ENCODE measurements around the gene SCEL. TPM values are rescaled to one million over a fixed set of nuclear protein-coding genes. Genes with fewer than 3 reads are reported as not detected.

The SCEL gene
- total and polyA plus RNA-seq, 2 experiments from 2014 or later = not detected

DNA sequence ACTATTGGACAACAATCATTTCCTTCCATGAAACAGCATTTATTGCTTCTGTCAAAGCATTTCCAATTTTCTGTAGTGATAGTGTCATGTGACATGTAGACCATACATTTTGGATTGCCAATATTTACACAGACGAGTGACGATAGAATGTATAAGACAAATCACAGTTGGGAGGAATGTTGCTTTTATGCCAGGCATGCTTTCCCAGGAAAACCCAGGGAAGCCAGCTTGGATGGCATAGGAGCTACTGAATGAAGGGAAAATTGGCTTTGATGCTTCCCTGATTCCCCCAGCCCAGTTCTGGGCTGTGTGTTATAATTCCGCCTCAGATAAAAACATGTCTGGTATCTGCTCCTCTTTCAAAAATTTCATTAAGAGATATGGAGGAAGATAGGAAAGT is 22.5 kb downstream of the SCEL start:
- Mint-ChIP-seq H3K27me3 (ENCODE audit: insufficient read depth, low read depth, poor library complexity) (peaks cover 2% of the 10 kb centered on the region), H3K36me3 (ENCODE audit: low read depth) (no peaks in the 10 kb centered on the region), H3K4me1 (no peaks in the 10 kb centered on the region), H3K27ac (no peak overlapping the region), H3K9me3 (no peaks in the 10 kb centered on the region), H3K4me3 (no peak overlapping the region)
- H3K79me2 ChIP-seq (replicated peaks; ENCODE audit: insufficient read depth) = no peaks in the 10 kb centered on the region
- DNase-seq (ENCODE audit: low spot score) = no peak
- no peak overlapping the region for H2AFZ ChIP-seq
- no peak overlapping the region for H3K4me2 ChIP-seq
- H3K36me3 ChIP-seq (ENCODE audit: insufficient read depth) = no peaks in the 10 kb centered on the region
- no peaks in the 10 kb centered on the region for H3K4me1 ChIP-seq (ENCODE audit: insufficient read depth)
- H3K27ac ChIP-seq (ENCODE audit: low read depth) = no peak overlapping the region
- H3K4me3 ChIP-seq = no peak overlapping the region
- H3K27me3 ChIP-seq (ENCODE audit: insufficient read depth) = no peaks in the 10 kb centered on the region
- TF ChIP-seq POLR2AphosphoS5 (IDR thresholded peaks at IDR 0.05; ENCODE audit: low read depth) (no peak), JUNB (IDR thresholded peaks at IDR 0.05; ENCODE audit: unreplicated experiment) (no peak), NANOG (IDR thresholded peaks at IDR 0.05; ENCODE audit: borderline replicate concordance) (no peak), EZH2 (IDR thresholded peaks at IDR 0.05; ENCODE audit: low read depth, unreplicated experiment) (no peak), ZNF331 (CRISPR knock-in tag; IDR thresholded peaks at IDR 0.05; ENCODE audit: low read depth) (no peak), ZNF114 (CRISPR knock-in tag; IDR thresholded peaks at IDR 0.05) (no peak), EZH2phosphoT487 (IDR thresholded peaks at IDR 0.05; ENCODE audit: unreplicated experiment) (no peak), CREB1 (CRISPR knock-in tag; IDR thresholded peaks at IDR 0.05; ENCODE audit: low read depth) (no peak), STAT1 (IDR thresholded peaks at IDR 0.05; ENCODE audit: unreplicated experiment) (no peak)
- TF ChIP-seq, protein P1, sequence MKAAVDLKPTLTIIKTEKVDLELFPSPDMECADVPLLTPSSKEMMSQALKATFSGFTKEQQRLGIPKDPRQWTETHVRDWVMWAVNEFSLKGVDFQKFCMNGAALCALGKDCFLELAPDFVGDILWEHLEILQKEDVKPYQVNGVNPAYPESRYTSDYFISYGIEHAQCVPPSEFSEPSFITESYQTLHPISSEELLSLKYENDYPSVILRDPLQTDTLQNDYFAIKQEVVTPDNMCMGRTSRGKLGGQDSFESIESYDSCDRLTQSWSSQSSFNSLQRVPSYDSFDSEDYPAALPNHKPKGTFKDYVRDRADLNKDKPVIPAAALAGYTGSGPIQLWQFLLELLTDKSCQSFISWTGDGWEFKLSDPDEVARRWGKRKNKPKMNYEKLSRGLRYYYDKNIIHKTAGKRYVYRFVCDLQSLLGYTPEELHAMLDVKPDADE (IDR thresholded peaks at IDR 0.05) = no peak
- TF ChIP-seq, protein P2, sequence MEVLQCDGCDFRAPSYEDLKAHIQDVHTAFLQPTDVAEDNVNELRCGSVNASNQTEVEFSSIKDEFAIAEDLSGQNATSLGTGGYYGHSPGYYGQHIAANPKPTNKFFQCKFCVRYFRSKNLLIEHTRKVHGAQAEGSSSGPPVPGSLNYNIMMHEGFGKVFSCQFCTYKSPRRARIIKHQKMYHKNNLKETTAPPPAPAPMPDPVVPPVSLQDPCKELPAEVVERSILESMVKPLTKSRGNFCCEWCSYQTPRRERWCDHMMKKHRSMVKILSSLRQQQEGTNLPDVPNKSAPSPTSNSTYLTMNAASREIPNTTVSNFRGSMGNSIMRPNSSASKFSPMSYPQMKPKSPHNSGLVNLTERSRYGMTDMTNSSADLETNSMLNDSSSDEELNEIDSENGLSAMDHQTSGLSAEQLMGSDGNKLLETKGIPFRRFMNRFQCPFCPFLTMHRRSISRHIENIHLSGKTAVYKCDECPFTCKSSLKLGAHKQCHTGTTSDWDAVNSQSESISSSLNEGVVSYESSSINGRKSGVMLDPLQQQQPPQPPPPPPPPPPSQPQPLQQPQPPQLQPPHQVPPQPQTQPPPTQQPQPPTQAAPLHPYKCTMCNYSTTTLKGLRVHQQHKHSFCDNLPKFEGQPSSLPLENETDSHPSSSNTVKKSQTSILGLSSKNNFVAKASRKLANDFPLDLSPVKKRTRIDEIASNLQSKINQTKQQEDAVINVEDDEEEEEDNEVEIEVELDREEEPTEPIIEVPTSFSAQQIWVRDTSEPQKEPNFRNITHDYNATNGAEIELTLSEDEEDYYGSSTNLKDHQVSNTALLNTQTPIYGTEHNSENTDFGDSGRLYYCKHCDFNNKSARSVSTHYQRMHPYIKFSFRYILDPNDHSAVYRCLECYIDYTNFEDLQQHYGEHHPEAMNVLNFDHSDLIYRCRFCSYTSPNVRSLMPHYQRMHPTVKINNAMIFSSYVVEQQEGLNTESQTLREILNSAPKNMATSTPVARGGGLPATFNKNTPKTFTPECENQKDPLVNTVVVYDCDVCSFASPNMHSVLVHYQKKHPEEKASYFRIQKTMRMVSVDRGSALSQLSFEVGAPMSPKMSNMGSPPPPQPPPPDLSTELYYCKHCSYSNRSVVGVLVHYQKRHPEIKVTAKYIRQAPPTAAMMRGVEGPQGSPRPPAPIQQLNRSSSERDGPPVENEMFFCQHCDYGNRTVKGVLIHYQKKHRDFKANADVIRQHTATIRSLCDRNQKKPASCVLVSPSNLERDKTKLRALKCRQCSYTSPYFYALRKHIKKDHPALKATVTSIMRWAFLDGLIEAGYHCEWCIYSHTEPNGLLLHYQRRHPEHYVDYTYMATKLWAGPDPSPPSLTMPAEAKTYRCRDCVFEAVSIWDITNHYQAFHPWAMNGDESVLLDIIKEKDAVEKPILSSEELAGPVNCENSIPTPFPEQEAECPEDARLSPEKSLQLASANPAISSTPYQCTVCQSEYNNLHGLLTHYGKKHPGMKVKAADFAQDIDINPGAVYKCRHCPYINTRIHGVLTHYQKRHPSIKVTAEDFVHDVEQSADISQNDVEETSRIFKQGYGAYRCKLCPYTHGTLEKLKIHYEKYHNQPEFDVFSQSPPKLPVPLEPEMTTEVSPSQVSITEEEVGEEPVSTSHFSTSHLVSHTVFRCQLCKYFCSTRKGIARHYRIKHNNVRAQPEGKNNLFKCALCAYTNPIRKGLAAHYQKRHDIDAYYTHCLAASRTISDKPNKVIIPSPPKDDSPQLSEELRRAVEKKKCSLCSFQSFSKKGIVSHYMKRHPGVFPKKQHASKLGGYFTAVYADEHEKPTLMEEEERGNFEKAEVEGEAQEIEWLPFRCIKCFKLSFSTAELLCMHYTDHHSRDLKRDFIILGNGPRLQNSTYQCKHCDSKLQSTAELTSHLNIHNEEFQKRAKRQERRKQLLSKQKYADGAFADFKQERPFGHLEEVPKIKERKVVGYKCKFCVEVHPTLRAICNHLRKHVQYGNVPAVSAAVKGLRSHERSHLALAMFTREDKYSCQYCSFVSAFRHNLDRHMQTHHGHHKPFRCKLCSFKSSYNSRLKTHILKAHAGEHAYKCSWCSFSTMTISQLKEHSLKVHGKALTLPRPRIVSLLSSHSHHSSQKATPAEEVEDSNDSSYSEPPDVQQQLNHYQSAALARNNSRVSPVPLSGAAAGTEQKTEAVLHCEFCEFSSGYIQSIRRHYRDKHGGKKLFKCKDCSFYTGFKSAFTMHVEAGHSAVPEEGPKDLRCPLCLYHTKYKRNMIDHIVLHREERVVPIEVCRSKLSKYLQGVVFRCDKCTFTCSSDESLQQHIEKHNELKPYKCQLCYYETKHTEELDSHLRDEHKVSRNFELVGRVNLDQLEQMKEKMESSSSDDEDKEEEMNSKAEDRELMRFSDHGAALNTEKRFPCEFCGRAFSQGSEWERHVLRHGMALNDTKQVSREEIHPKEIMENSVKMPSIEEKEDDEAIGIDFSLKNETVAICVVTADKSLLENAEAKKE (CRISPR knock-in tag; IDR thresholded peaks at IDR 0.05) = no peak
- TF ChIP-seq, protein P3, sequence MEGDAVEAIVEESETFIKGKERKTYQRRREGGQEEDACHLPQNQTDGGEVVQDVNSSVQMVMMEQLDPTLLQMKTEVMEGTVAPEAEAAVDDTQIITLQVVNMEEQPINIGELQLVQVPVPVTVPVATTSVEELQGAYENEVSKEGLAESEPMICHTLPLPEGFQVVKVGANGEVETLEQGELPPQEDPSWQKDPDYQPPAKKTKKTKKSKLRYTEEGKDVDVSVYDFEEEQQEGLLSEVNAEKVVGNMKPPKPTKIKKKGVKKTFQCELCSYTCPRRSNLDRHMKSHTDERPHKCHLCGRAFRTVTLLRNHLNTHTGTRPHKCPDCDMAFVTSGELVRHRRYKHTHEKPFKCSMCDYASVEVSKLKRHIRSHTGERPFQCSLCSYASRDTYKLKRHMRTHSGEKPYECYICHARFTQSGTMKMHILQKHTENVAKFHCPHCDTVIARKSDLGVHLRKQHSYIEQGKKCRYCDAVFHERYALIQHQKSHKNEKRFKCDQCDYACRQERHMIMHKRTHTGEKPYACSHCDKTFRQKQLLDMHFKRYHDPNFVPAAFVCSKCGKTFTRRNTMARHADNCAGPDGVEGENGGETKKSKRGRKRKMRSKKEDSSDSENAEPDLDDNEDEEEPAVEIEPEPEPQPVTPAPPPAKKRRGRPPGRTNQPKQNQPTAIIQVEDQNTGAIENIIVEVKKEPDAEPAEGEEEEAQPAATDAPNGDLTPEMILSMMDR (conservative IDR thresholded peaks at IDR 0.05; ENCODE audit: low read depth in 2 of 2) = no peak
- TF ChIP-seq, protein P4, sequence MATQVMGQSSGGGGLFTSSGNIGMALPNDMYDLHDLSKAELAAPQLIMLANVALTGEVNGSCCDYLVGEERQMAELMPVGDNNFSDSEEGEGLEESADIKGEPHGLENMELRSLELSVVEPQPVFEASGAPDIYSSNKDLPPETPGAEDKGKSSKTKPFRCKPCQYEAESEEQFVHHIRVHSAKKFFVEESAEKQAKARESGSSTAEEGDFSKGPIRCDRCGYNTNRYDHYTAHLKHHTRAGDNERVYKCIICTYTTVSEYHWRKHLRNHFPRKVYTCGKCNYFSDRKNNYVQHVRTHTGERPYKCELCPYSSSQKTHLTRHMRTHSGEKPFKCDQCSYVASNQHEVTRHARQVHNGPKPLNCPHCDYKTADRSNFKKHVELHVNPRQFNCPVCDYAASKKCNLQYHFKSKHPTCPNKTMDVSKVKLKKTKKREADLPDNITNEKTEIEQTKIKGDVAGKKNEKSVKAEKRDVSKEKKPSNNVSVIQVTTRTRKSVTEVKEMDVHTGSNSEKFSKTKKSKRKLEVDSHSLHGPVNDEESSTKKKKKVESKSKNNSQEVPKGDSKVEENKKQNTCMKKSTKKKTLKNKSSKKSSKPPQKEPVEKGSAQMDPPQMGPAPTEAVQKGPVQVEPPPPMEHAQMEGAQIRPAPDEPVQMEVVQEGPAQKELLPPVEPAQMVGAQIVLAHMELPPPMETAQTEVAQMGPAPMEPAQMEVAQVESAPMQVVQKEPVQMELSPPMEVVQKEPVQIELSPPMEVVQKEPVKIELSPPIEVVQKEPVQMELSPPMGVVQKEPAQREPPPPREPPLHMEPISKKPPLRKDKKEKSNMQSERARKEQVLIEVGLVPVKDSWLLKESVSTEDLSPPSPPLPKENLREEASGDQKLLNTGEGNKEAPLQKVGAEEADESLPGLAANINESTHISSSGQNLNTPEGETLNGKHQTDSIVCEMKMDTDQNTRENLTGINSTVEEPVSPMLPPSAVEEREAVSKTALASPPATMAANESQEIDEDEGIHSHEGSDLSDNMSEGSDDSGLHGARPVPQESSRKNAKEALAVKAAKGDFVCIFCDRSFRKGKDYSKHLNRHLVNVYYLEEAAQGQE (IDR thresholded peaks at IDR 0.05; ENCODE audit: unreplicated experiment) = no peak
- H3F3A ChIP-seq (replicated peaks; ENCODE audit: low read depth) = no peaks in the 10 kb centered on the region
- H3K9me2 ChIP-seq (ENCODE audit: insufficient read depth) = no peaks in the 10 kb centered on the region
- H4K20me1 ChIP-seq (replicated peaks; ENCODE audit: insufficient read depth) = no peaks in the 10 kb centered on the region
- no peak for ATAC-seq
